Measurements from ENCODE around the gene ATOH8. TPM values are rescaled to one million over a fixed set of nuclear protein-coding genes. Genes with fewer than 3 reads are reported as not detected.

Gene ATOH8
- total RNA-seq, 2 experiments from 2014 or later = 0.44 TPM; not detected in 1

- Histone ChIP-seq H3K4me3 (ENCODE audit: low read depth, low read length, poor library complexity, severe bottlenecking) (no peak overlapping the region), H3K27ac (ENCODE audit: low read depth, low read length, poor library complexity, severe bottlenecking) (no peak overlapping the region), H3K79me2 (ENCODE audit: insufficient read depth, low read depth, low read length) (no peaks in the 10 kb centered on the region), H2AFZ (ENCODE audit: low read length) (no peak overlapping the region), H3K4me2 (ENCODE audit: low read length) (no peak overlapping the region), H3K9me2 (ENCODE audit: insufficient read depth, low read length) (no peaks in the 10 kb centered on the region), H3K36me3 (ENCODE audit: insufficient read depth, low read length) (no peaks in the 10 kb centered on the region), H3K9me3 (ENCODE audit: low read length) (no peaks in the 10 kb centered on the region), H4K20me1 (ENCODE audit: insufficient read depth, low read length) (no peaks in the 10 kb centered on the region), H3K4me1 (ENCODE audit: insufficient read depth, low read length, poor library complexity, severe bottlenecking) (no peaks in the 10 kb centered on the region)
- DNase-seq (ENCODE audit: low spot score) = no peak
- CTCF ChIA-PET (ENCODE audit: unreplicated experiment) = no interaction called here
- intact Hi-C loops (cut with micrococcal nuclease; ENCODE audit: unreplicated experiment) = no loop called here
- POLR2A ChIA-PET = no interaction called here
- TF ChIP-seq CTCF (conservative IDR thresholded peaks at IDR 0.05; ENCODE audit: low read length) (no peak), EZH2phosphoT487 (IDR thresholded peaks at IDR 0.05; ENCODE audit: borderline replicate concordance, low read depth, low read length) (no peak)
- BruUV-seq (replicated peaks) = no TSS peak
Measured at GRCh38 chr2:85722519-85722918, 31.3 kb upstream of the ATOH8 start.

DNA sequence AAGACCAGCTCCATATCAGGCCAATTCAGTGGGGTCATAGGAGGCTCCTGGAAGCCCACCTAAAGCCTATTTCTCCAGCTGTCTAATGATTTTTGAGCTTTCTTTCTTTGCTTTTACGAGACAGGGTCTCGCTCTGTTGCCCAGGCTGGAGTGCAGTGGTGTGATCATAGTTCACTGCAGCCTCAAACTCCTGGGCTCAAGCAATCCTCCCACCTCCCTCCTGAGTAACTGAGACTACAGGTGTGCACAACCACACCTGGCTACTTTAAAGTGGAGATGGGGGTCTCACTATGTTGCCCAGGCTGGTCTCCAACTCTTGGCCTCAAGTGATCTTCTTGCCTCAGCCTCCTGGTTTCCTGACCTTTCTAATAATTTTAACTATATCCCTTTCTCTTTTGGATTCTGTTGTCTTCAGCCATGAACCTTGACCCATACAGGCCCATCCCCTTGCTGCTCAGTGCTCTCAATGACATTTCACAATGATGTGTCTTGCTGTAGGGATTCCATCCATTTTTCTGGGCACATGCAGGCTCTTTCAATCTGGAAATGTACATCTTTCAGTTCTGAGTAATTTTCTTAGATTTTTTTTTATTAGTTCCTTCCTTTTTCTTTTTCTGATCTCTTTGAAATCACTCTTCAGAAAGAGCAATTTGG lies 30.0 kb upstream of the ATOH8 start:
- POLR2A ChIA-PET = interaction anchor here (1.4 kb wide), 1 partner anchor 93 kb away, joined by 3 read pairs; no protein-coding TSS in a partner anchor
- Histone ChIP-seq H4K20me1 (ENCODE audit: insufficient read depth, low read length) (no peaks in the 10 kb centered on the region), H3K9me3 (ENCODE audit: low read length) (no peaks in the 10 kb centered on the region), H3K4me2 (ENCODE audit: low read length) (no peak overlapping the region), H3K27ac (ENCODE audit: low read depth, low read length, poor library complexity, severe bottlenecking) (no peak overlapping the region), H3K79me2 (ENCODE audit: insufficient read depth, low read depth, low read length) (no peaks in the 10 kb centered on the region), H3K36me3 (ENCODE audit: insufficient read depth, low read length) (no peaks in the 10 kb centered on the region), H3K4me1 (ENCODE audit: insufficient read depth, low read length, poor library complexity, severe bottlenecking) (no peaks in the 10 kb centered on the region), H3K9me2 (ENCODE audit: insufficient read depth, low read length) (no peaks in the 10 kb centered on the region), H3K4me3 (ENCODE audit: low read depth, low read length, poor library complexity, severe bottlenecking) (no peak overlapping the region), H2AFZ (ENCODE audit: low read length) (no peak overlapping the region)
- BruUV-seq (replicated peaks) = no TSS peak
- CTCF ChIA-PET (ENCODE audit: unreplicated experiment) = no interaction called here
- TF ChIP-seq CTCF (conservative IDR thresholded peaks at IDR 0.05; ENCODE audit: low read length) (no peak), EZH2phosphoT487 (IDR thresholded peaks at IDR 0.05; ENCODE audit: borderline replicate concordance, low read depth, low read length) (no peak)
- intact Hi-C loops (cut with micrococcal nuclease; ENCODE audit: unreplicated experiment) = no loop called here
- DNase-seq (ENCODE audit: low spot score) = no peak

- intact Hi-C loops (cut with micrococcal nuclease; ENCODE audit: unreplicated experiment) = loop anchor here (5.0 kb wide), 1 partner anchor 358 kb away; no protein-coding TSS in a partner anchor
- Histone ChIP-seq H3K79me2 (ENCODE audit: insufficient read depth, low read depth, low read length) (no peaks in the 10 kb centered on the region), H3K36me3 (ENCODE audit: insufficient read depth, low read length) (no peaks in the 10 kb centered on the region), H3K4me1 (ENCODE audit: insufficient read depth, low read length, poor library complexity, severe bottlenecking) (no peaks in the 10 kb centered on the region), H3K4me2 (ENCODE audit: low read length) (no peak overlapping the region), H3K9me2 (ENCODE audit: insufficient read depth, low read length) (no peaks in the 10 kb centered on the region), H3K4me3 (ENCODE audit: low read depth, low read length, poor library complexity, severe bottlenecking) (no peak overlapping the region), H2AFZ (ENCODE audit: low read length) (no peak overlapping the region), H3K9me3 (ENCODE audit: low read length) (no peaks in the 10 kb centered on the region), H4K20me1 (ENCODE audit: insufficient read depth, low read length) (no peaks in the 10 kb centered on the region), H3K27ac (ENCODE audit: low read depth, low read length, poor library complexity, severe bottlenecking) (no peak overlapping the region)
- ChIA-PET POLR2A (interaction anchor here (1.4 kb wide), 1 partner anchor 92 kb away, joined by 3 read pairs; no protein-coding TSS in a partner anchor), CTCF (ENCODE audit: unreplicated experiment) (interaction anchor here (0.7 kb wide), 1 partner anchor 12 kb away, joined by 3 read pairs; no protein-coding TSS in a partner anchor)
- no peak for TF ChIP-seq EZH2phosphoT487 (IDR thresholded peaks at IDR 0.05; ENCODE audit: borderline replicate concordance, low read depth, low read length)
- TF ChIP-seq CTCF (conservative IDR thresholded peaks at IDR 0.05; ENCODE audit: low read length) = no peak
- no TSS peak for BruUV-seq (replicated peaks)
- no peak for DNase-seq (ENCODE audit: low spot score)
Measured at GRCh38 chr2:85724731-85725181, 29.0 kb upstream of the ATOH8 start.
